LNCaP clone FGC (cell line): Measurements from ENCODE around the gene AVEN.
"Not testable (repeated sequence)": the region's sequence is repeated elsewhere in the genome, so short reads cannot be mapped to it uniquely, and the experiment has no call there.

Experiments
- DNase-seq: peaks from one replicate; pipeline ENCODE4 v3.0.0-alpha.2; 2011; ENCODE audit warnings: low read depth
- H3K4me3 ChIP-seq: 2 replicates; pipeline ENCODE4 v1.5.1; 2011; ENCODE audit warnings: mild to moderate bottlenecking, low read depth, low read length, control low read depth
- TF ChIP-seq, protein P1 (sequence below): IDR thresholded peaks from 2 replicates; pipeline ENCODE4 v1.5.1; 2012; ENCODE audit warnings: mild to moderate bottlenecking; ENCODE audit not compliant: control insufficient read depth, insufficient read depth; ENCODE audit errors: extremely low read depth

AVEN gene

DNA sequence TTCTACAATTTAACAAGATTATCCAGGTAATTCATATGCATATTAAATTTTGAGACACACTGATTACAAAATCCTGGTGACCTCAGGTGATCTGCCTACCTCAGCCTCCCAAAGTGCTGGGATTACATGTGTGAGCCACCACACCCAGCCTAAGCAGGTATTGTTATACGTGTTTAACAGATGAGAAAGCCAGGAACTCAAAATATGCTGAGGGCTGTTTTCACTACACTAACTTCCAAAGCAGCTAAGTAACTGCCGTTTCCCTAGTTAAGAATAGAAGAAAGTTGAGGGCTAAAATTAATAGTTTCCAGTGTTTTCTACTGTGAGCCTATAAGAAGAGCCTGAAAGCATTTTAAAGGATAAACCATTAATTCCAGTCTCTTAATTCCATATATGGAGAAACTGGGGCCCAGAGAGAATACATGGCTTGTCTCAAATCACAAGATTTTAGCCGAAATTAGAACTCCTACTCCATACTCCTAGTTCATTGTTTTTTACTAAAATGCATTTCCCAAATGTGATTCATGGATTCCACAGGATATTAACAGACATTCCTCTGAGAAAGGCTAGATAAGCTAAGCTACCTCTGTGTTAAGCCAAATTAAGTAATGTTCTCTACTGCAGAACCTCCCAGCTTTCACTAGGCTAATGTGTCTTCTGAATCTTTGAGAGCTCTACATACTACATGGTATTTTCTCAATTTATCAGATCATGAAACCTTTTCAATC, 17.0 kb upstream of the AVEN start:
- TF ChIP-seq, protein P1, sequence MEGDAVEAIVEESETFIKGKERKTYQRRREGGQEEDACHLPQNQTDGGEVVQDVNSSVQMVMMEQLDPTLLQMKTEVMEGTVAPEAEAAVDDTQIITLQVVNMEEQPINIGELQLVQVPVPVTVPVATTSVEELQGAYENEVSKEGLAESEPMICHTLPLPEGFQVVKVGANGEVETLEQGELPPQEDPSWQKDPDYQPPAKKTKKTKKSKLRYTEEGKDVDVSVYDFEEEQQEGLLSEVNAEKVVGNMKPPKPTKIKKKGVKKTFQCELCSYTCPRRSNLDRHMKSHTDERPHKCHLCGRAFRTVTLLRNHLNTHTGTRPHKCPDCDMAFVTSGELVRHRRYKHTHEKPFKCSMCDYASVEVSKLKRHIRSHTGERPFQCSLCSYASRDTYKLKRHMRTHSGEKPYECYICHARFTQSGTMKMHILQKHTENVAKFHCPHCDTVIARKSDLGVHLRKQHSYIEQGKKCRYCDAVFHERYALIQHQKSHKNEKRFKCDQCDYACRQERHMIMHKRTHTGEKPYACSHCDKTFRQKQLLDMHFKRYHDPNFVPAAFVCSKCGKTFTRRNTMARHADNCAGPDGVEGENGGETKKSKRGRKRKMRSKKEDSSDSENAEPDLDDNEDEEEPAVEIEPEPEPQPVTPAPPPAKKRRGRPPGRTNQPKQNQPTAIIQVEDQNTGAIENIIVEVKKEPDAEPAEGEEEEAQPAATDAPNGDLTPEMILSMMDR, result no peak
- no peak for DNase-seq
- no peak overlapping the region for H3K4me3 ChIP-seq

DNA sequence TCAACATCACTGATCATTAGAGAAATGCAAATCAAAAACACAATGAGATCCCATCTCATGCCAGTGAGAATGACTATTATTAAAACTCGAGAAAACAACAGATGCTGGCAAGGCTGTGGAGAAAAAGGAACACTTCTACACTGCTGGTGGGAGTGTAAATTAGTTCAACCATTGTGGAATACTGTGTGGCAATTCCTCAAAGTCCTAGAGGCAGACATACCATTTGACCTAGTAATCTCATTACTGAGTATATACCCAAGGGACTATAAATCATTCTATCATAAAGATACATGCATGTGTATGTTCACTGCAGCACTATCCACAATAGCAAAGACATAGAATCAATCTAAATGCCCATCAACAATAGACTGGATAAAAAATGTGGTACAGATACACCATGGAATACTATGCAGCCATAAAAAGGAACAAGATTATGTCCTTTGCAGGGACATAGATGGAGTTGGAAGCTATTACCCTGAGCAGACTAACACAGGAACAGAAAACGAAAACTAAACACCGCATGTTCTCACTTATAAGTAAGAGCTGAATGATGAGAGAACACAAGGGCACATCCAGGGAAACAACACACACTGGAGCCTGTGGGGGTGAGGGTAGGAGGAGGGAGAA, 15.2 kb upstream of the AVEN start:
- TF ChIP-seq, protein P1, result no peak
- DNase-seq, result no peak
- H3K4me3 ChIP-seq, result no peak overlapping the region

GRCh38 chr15:34050385-34050784, 11.4 kb upstream of the AVEN start:
- H3K4me3 ChIP-seq, DNase-seq: not testable (repeated sequence)

GRCh38 chr15:34049112-34049511, 10.1 kb upstream of the AVEN start:
- no peak for DNase-seq
- no peak overlapping the region for H3K4me3 ChIP-seq
- TF ChIP-seq, protein P1, result no peak

- no peak overlapping the region for H3K4me3 ChIP-seq
- TF ChIP-seq, protein P1, result no peak
- no peak for DNase-seq
Observed at GRCh38 chr15:34047893-34048775, 9.1 kb upstream of the AVEN start.

GRCh38 chr15:34046471-34047145, 7.6 kb upstream of the AVEN start:
- no peak for DNase-seq
- TF ChIP-seq, protein P1, result no peak
- H3K4me3 ChIP-seq, result no peak overlapping the region

GRCh38 chr15:34043813-34044212, 4.8 kb upstream of the AVEN start:
- TF ChIP-seq, protein P1, result no peak
- no peak overlapping the region for H3K4me3 ChIP-seq
- DNase-seq, result no peak
